Measurements from ENCODE around the gene EHF.
"Not testable (repeated sequence)": the region's sequence is repeated elsewhere in the genome, so short reads cannot be mapped to it uniquely, and the experiment has no call there.

Gene EHF

GRCh38 chr11:34680206-34680605 is 59.3 kb downstream of the EHF start:
- H3K4me1 ChIP-seq (ENCODE audit: control insufficient read depth in 1 of 2, insufficient read depth in 1 of 2, low read depth in 1 of 2, low read length in 1 of 2): no peaks in the 10 kb centered on the region
- H3K4me3 ChIP-seq (ENCODE audit: low read depth in 1 of 2, low read length in 1 of 2): no peak overlapping the region
- no peaks in the 10 kb centered on the region for H3K36me3 ChIP-seq
- H3K9me3 ChIP-seq: no peaks in the 10 kb centered on the region
- TF ChIP-seq CTCF (IDR thresholded peaks at IDR 0.05): no peak
- H3K27me3 ChIP-seq: no peaks in the 10 kb centered on the region
- H3K27ac ChIP-seq: no peak overlapping the region

GRCh38 chr11:34680918-34681586 is 60.2 kb downstream of the EHF start:
- Histone ChIP-seq H3K27me3 (no peaks in the 10 kb centered on the region), H3K36me3 (no peaks in the 10 kb centered on the region), H3K4me3 (ENCODE audit: low read depth in 1 of 2, low read length in 1 of 2) (no peak overlapping the region), H3K4me1 (ENCODE audit: control insufficient read depth in 1 of 2, insufficient read depth in 1 of 2, low read depth in 1 of 2, low read length in 1 of 2) (no peaks in the 10 kb centered on the region), H3K27ac (no peak overlapping the region), H3K9me3 (no peaks in the 10 kb centered on the region)
- no peak for TF ChIP-seq CTCF (IDR thresholded peaks at IDR 0.05)

GRCh38 chr11:34682825-34683224 is 61.9 kb downstream of the EHF start:
- no peaks in the 10 kb centered on the region for H3K9me3 ChIP-seq
- H3K4me3 ChIP-seq (ENCODE audit: low read depth in 1 of 2, low read length in 1 of 2): no peak overlapping the region
- TF ChIP-seq CTCF (IDR thresholded peaks at IDR 0.05): no peak
- no peaks in the 10 kb centered on the region for H3K36me3 ChIP-seq
- H3K4me1 ChIP-seq (ENCODE audit: control insufficient read depth in 1 of 2, insufficient read depth in 1 of 2, low read depth in 1 of 2, low read length in 1 of 2): no peaks in the 10 kb centered on the region
- H3K27ac ChIP-seq: no peak overlapping the region
- H3K27me3 ChIP-seq: no peaks in the 10 kb centered on the region

GRCh38 chr11:34683396-34683795 is 62.5 kb downstream of the EHF start:
- no peak overlapping the region for H3K27ac ChIP-seq
- H3K36me3 ChIP-seq: no peaks in the 10 kb centered on the region
- no peaks in the 10 kb centered on the region for H3K9me3 ChIP-seq
- no peaks in the 10 kb centered on the region for H3K27me3 ChIP-seq
- no peak overlapping the region for H3K4me3 ChIP-seq (ENCODE audit: low read depth in 1 of 2, low read length in 1 of 2)
- H3K4me1 ChIP-seq (ENCODE audit: control insufficient read depth in 1 of 2, insufficient read depth in 1 of 2, low read depth in 1 of 2, low read length in 1 of 2): no peaks in the 10 kb centered on the region
- TF ChIP-seq CTCF (IDR thresholded peaks at IDR 0.05): no peak

GRCh38 chr11:34685864-34686263 is 65.0 kb downstream of the EHF start:
- no peak overlapping the region for H3K4me3 ChIP-seq (ENCODE audit: low read depth in 1 of 2, low read length in 1 of 2)
- no peak for TF ChIP-seq CTCF (IDR thresholded peaks at IDR 0.05)
- no peaks in the 10 kb centered on the region for H3K9me3 ChIP-seq
- no peaks in the 10 kb centered on the region for H3K36me3 ChIP-seq
- H3K27ac ChIP-seq: no peak overlapping the region
- no peaks in the 10 kb centered on the region for H3K4me1 ChIP-seq (ENCODE audit: control insufficient read depth in 1 of 2, insufficient read depth in 1 of 2, low read depth in 1 of 2, low read length in 1 of 2)
- H3K27me3 ChIP-seq: no peaks in the 10 kb centered on the region

GRCh38 chr11:34692299-34692698 is 71.4 kb downstream of the EHF start:
- H3K4me1 ChIP-seq (ENCODE audit: control insufficient read depth in 1 of 2, insufficient read depth in 1 of 2, low read depth in 1 of 2, low read length in 1 of 2); H3K27me3 ChIP-seq; H3K9me3 ChIP-seq; H3K4me3 ChIP-seq (ENCODE audit: low read depth in 1 of 2, low read length in 1 of 2); H3K27ac ChIP-seq; H3K36me3 ChIP-seq: not testable (repeated sequence)

Measured in neutrophil (primary cell).